Measurements from ENCODE around the gene MEGF9. TPM values are rescaled to one million over a fixed set of nuclear protein-coding genes. Genes with fewer than 3 reads are reported as not detected.

The MEGF9 gene
- total and polyA plus RNA-seq, 2 of the 13 experiments (the other 11 are each of a cell fraction or from before 2014, with no cell fraction given): 3.1 to 3.3 TPM

- TF ChIP-seq MAZ (IDR thresholded peaks at IDR 0.05; ENCODE audit: borderline replicate concordance, low read depth, low read length) (0 out of 2 replicates have a peak, but pooled peaks have one; percentile 30), MAZ (CRISPR knock-in tag; IDR thresholded peaks at IDR 0.05; ENCODE audit: low read depth) (no peak), ZNF605 (CRISPR knock-in tag; IDR thresholded peaks at IDR 0.05) (0 out of 2 replicates have a peak, but pooled peaks have one; percentile 20), JDP2 (CRISPR knock-in tag; IDR thresholded peaks at IDR 0.05; ENCODE audit: borderline replicate concordance) (no peak), ZNF713 (CRISPR knock-in tag; IDR thresholded peaks at IDR 0.05) (no peak), TSC22D2 (CRISPR knock-in tag; IDR thresholded peaks at IDR 0.05; ENCODE audit: borderline replicate concordance) (no peak), CCAR2 (optimal IDR thresholded peaks at IDR 0.05; ENCODE audit: low read depth, low read length) (no peak), PRDM4 (CRISPR knock-in tag; IDR thresholded peaks at IDR 0.05; ENCODE audit: borderline replicate concordance) (no peak), HMG20A (CRISPR knock-in tag; IDR thresholded peaks at IDR 0.05; ENCODE audit: borderline replicate concordance) (peak; percentile 56; the same call in 1 of the 2 replicates), ZNF335 (CRISPR knock-in tag; IDR thresholded peaks at IDR 0.05) (no peak)
Measured at GRCh38 chr9:120729791-120730241, 15.5 kb upstream of the MEGF9 start (continued).

GRCh38 chr9:120726484-120726883 lies 12.2 kb upstream of the MEGF9 start:
- Histone ChIP-seq H4K20me1 (ENCODE audit: insufficient read depth, low read length) (no peaks in the 10 kb centered on the region), H2AFZ (ENCODE audit: low read length) (no peak overlapping the region), H3K36me3 (replicated peaks in 1 of 2; ENCODE audit: control insufficient read depth in 1 of 2, insufficient read depth in 2 of 2, low read length in 2 of 2) (no peaks in the 10 kb centered on the region), H3K9ac (ENCODE audit: insufficient read depth, low read depth, low read length) (no peak overlapping the region), H3K79me2 (ENCODE audit: insufficient read depth, low read length) (no peaks in the 10 kb centered on the region), H3K4me2 (ENCODE audit: low read depth, low read length) (no peak overlapping the region), H3K4me3 (replicated peaks in 1 of 3; ENCODE audit: insufficient read depth in 1 of 3, low read depth in 2 of 3, low read length in 3 of 3) (no peak overlapping the region), H3K9me3 (ENCODE audit: low read length) (no peaks in the 10 kb centered on the region), H3K4me1 (ENCODE audit: insufficient read depth, low read length) (peaks cover 28% of the 10 kb centered on the region), H3K27ac (ENCODE audit: extremely low read length, insufficient read depth, low read length) (no peak overlapping the region), H3K27me3 (ENCODE audit: control insufficient read depth in 1 of 2, insufficient read depth in 2 of 2, low read length in 2 of 2) (no peaks in the 10 kb centered on the region)
- intact Hi-C loops (cut with micrococcal nuclease; ENCODE audit: unreplicated experiment): no loop called here
- ChIA-PET POLR2A (no interaction called here), CTCF (ENCODE audit: low intra/inter-chr PET ratio, low total read pairs) (interaction anchor here (0.5 kb wide), 1 partner anchor 101 kb away, joined by 4 read pairs; no protein-coding TSS in a partner anchor)
- 23% methylated on average over 2 of the region's 2 CpGs for WGBS (ENCODE audit: low lambda C conversion rate)
- ATAC-seq (no peak), DNase-seq (ENCODE audit: low spot score) (no peak), FAIRE-seq (no peak)
- in situ Hi-C loops (cut with HindIII; ENCODE audit: extremely low pct_ligation_motif_present, low pct_unique_long_range_greater_than_20kb): no loop called here
- BruUV-seq (replicated peaks): no TSS peak
- TF ChIP-seq RORA (CRISPR knock-in tag; IDR thresholded peaks at IDR 0.05): no peak
- TF ChIP-seq SAFB2 (CRISPR knock-in tag; IDR thresholded peaks at IDR 0.05; ENCODE audit: borderline replicate concordance, low read depth): no peak
- TF ChIP-seq, protein P1, sequence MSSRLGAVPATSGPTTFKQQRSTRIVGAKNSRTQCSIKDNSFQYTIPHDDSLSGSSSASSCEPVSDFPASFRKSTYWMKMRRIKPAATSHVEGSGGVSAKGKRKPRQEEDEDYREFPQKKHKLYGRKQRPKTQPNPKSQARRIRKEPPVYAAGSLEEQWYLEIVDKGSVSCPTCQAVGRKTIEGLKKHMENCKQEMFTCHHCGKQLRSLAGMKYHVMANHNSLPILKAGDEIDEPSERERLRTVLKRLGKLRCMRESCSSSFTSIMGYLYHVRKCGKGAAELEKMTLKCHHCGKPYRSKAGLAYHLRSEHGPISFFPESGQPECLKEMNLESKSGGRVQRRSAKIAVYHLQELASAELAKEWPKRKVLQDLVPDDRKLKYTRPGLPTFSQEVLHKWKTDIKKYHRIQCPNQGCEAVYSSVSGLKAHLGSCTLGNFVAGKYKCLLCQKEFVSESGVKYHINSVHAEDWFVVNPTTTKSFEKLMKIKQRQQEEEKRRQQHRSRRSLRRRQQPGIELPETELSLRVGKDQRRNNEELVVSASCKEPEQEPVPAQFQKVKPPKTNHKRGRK (CRISPR knock-in tag; IDR thresholded peaks at IDR 0.05): no peak
- no peak for TF ChIP-seq ELF3 (CRISPR knock-in tag; IDR thresholded peaks at IDR 0.05)
- no peak for TF ChIP-seq ZNF891 (CRISPR knock-in tag; IDR thresholded peaks at IDR 0.05)
- no peak for TF ChIP-seq SALL1 (CRISPR knock-in tag; IDR thresholded peaks at IDR 0.05)
- no peak for TF ChIP-seq RAD21 (CRISPR knock-in tag; IDR thresholded peaks at IDR 0.05)
- TF ChIP-seq RBAK (CRISPR knock-in tag; IDR thresholded peaks at IDR 0.05): no peak
